ENCODE results near the gene RAX2. TPM values are rescaled to one million over a fixed set of nuclear protein-coding genes. Genes with fewer than 3 reads are reported as not detected.

The RAX2 gene
- total and polyA plus RNA-seq, 2 donors from 2014 or later: not detected

GRCh38 chr19:3790941-3791340, 18.9 kb upstream of the RAX2 start:
- FAIRE-seq: no peak
- intact Hi-C loops (cut with DNase I): no loop called here
- Histone ChIP-seq H3K27ac (ENCODE audit: low read depth in 2 of 2, low read length in 2 of 2) (no peak overlapping the region), H3K4me3 (ENCODE audit: low read length in 3 of 3) (no peak overlapping the region), H3K9ac (ENCODE audit: low read length in 3 of 3) (no peak overlapping the region), H3K36me3 (ENCODE audit: control insufficient read depth in 2 of 3, insufficient read depth in 3 of 3, low read length in 3 of 3) (no peaks in the 10 kb centered on the region), H3K4me1 (ENCODE audit: control insufficient read depth in 2 of 3, insufficient read depth in 2 of 3, low read depth in 1 of 3, low read length in 3 of 3) (no peaks in the 10 kb centered on the region), H3K27me3 (ENCODE audit: control insufficient read depth, insufficient read depth, low read length) (no peaks in the 10 kb centered on the region), H3K9me3 (ENCODE audit: control insufficient read depth in 2 of 3, insufficient read depth in 1 of 3, low read length in 3 of 3) (no peaks in the 10 kb centered on the region)
- DNase-seq: no peak
- TF ChIP-seq CTCF (IDR thresholded peaks at IDR 0.05; ENCODE audit: borderline replicate concordance, extremely low read depth, insufficient read depth): no peak

- H3K9ac ChIP-seq (ENCODE audit: low read length in 3 of 3): no peak overlapping the region
- no peak overlapping the region for H3K4me3 ChIP-seq (ENCODE audit: low read length in 3 of 3)
- FAIRE-seq (no peak), DNase-seq (no peak)
- intact Hi-C loops (cut with DNase I): no loop called here
- H3K27me3 ChIP-seq (ENCODE audit: control insufficient read depth, insufficient read depth, low read length): peaks cover 2% of the 10 kb centered on the region
- H3K36me3 ChIP-seq (ENCODE audit: control insufficient read depth in 2 of 3, insufficient read depth in 3 of 3, low read length in 3 of 3): no peaks in the 10 kb centered on the region
- no peak for TF ChIP-seq CTCF (IDR thresholded peaks at IDR 0.05; ENCODE audit: borderline replicate concordance, extremely low read depth, insufficient read depth)
- H3K4me1 ChIP-seq (ENCODE audit: control insufficient read depth in 2 of 3, insufficient read depth in 2 of 3, low read depth in 1 of 3, low read length in 3 of 3): no peaks in the 10 kb centered on the region
- H3K27ac ChIP-seq (ENCODE audit: low read depth in 2 of 2, low read length in 2 of 2): no peak overlapping the region
- H3K9me3 ChIP-seq (ENCODE audit: control insufficient read depth in 2 of 3, insufficient read depth in 1 of 3, low read length in 3 of 3): no peaks in the 10 kb centered on the region
These were observed 18.2 kb upstream of the RAX2 start for GRCh38 chr19:3790209-3790734.

DNA sequence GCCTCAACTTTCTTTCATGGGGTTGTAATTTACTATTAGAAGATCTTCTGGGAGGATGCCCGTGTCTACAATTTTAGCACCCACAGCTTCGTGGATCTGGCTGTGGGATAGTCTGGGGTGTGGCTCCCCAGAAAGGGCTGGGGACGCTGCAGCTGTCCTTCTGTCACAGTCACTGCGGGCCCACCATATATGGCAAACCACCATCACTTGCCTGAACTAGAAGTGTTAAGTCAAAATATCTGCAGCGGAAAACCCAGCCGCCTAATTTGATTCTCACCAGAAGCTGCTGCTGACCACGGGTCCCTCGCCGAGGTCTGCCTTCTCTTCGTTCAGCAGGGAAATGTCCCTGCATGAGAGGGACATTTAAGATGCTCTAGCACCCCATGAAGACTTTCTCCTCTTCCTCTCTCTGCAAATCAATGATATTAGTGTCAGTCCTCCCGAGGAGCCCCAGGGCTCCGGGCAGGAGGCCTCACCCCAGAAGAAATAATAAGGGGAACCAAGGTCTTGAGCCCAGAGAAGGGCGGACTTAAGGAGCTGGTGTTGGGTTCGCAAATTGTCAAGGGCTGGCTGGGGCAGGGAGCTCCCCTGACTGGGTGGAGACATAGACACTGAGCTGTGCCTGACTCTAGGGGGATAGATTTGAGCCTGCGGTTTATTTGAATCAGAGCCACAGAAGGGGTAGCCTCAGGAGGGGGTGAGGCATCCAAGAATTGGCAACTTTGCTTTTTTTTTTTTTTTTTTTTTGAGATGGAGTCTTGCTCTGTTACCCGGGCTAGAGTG, 17.2 kb upstream of the RAX2 start:
- no peak overlapping the region for H3K4me3 ChIP-seq (ENCODE audit: low read length in 3 of 3)
- no peak overlapping the region for H3K9ac ChIP-seq (ENCODE audit: low read length in 3 of 3)
- H3K36me3 ChIP-seq (ENCODE audit: control insufficient read depth in 2 of 3, insufficient read depth in 3 of 3, low read length in 3 of 3): no peaks in the 10 kb centered on the region
- no peak overlapping the region for H3K27ac ChIP-seq (ENCODE audit: low read depth in 2 of 2, low read length in 2 of 2)
- DNase-seq (peak in 1 of 5 donors; percentile 50), FAIRE-seq (no peak)
- no peak for TF ChIP-seq CTCF (IDR thresholded peaks at IDR 0.05; ENCODE audit: borderline replicate concordance, extremely low read depth, insufficient read depth)
- intact Hi-C loops (cut with DNase I): no loop called here
- peaks cover 2% of the 10 kb centered on the region for H3K27me3 ChIP-seq (ENCODE audit: control insufficient read depth, insufficient read depth, low read length)
- no peaks in the 10 kb centered on the region for H3K9me3 ChIP-seq (ENCODE audit: control insufficient read depth in 2 of 3, insufficient read depth in 1 of 3, low read length in 3 of 3)
- H3K4me1 ChIP-seq (ENCODE audit: control insufficient read depth in 2 of 3, insufficient read depth in 2 of 3, low read depth in 1 of 3, low read length in 3 of 3): no peaks in the 10 kb centered on the region
